Measurements from ENCODE around the gene THADA. TPM values are rescaled to one million over a fixed set of nuclear protein-coding genes. Genes with fewer than 3 reads are reported as not detected.

Gene THADA
- total and polyA plus RNA-seq, 2 donors (not counting 3 experiments of a cell fraction or from before 2014, with no cell fraction given) = 22.6 to 25.3 TPM

GRCh38 chr2:43441195-43441594, 154.6 kb downstream of the THADA start:
- no peaks in the 10 kb centered on the region for H3K9me1 ChIP-seq (replicated peaks; ENCODE audit: control insufficient read depth, extremely low read depth, insufficient read depth, low read length)
- intact Hi-C loops (cut with micrococcal nuclease) (loop anchor here (2.0 kb wide), 1 partner anchor 14 kb away; no protein-coding TSS in a partner anchor), dilution Hi-C loops (cut with MboI; ENCODE audit: extremely low pct_ligation_motif_present, low sequenced_read_pairs) (no loop called here)
- no peaks in the 10 kb centered on the region for H3K9me3 ChIP-seq (replicated peaks; ENCODE audit: control insufficient read depth, insufficient read depth, low read length)
- H2AFZ ChIP-seq (ENCODE audit: low read depth, low read length) = no peak overlapping the region
- H4K20me1 ChIP-seq (replicated peaks; ENCODE audit: control insufficient read depth, extremely low read depth, insufficient read depth, low read length) = no peaks in the 10 kb centered on the region
- H3K4me3 ChIP-seq (replicated peaks in 1 of 3; ENCODE audit: insufficient read depth in 1 of 3, low read depth in 1 of 3, low read length in 3 of 3) = no peak overlapping the region
- H3K27me3 ChIP-seq (ENCODE audit: control insufficient read depth in 2 of 2, insufficient read depth in 2 of 2, low read length in 2 of 2) = no peaks in the 10 kb centered on the region
- FAIRE-seq (no peak), DNase-seq (ENCODE audit: low read depth, low spot score) (no peak)
- no peak overlapping the region for H3K4me2 ChIP-seq (ENCODE audit: insufficient read depth, low read length)
- H3K9ac ChIP-seq (replicated peaks; ENCODE audit: extremely low read depth, insufficient read depth, low read length) = no peak overlapping the region
- ChIA-PET POLR2A (interaction anchor here (0.7 kb wide), 1 partner anchor 215 kb away, joined by 3 read pairs; the partner anchor contains the start of gene ZFP36L2), CTCF (interaction anchor here (1.1 kb wide), 1 partner anchor 13 kb away, joined by 3 read pairs; no protein-coding TSS in a partner anchor)
- TF ChIP-seq MAX (IDR thresholded peaks at IDR 0.05; ENCODE audit: insufficient read depth, insufficient read length) = no peak
- TF ChIP-seq MYC (IDR thresholded peaks at IDR 0.05; ENCODE audit: low read depth, low read length) = no peak
- TF ChIP-seq POLR2AphosphoS5 (IDR thresholded peaks at IDR 0.05; ENCODE audit: insufficient read depth, low read depth, low read length) = no peak
- no peak for TF ChIP-seq CTCF (IDR thresholded peaks at IDR 0.05; ENCODE audit: extremely low read depth in 1 of 2, insufficient read depth in 1 of 2, low read depth in 1 of 2, low read length in 2 of 2)
- TF ChIP-seq EZH2 (IDR thresholded peaks at IDR 0.05; ENCODE audit: borderline replicate concordance, low read depth, low read length, severe bottlenecking) = no peak
- TF ChIP-seq POLR2A (IDR thresholded peaks at IDR 0.05; ENCODE audit: low read depth, low read length) = no peak
- TF ChIP-seq GATA2 (IDR thresholded peaks at IDR 0.05; ENCODE audit: insufficient read depth, insufficient read length, low read depth, low read length) = no peak
- no peak for TF ChIP-seq JUN (IDR thresholded peaks at IDR 0.05; ENCODE audit: borderline replicate concordance, insufficient read depth, insufficient read length, low read depth)
- no peak for TF ChIP-seq FOS (IDR thresholded peaks at IDR 0.05; ENCODE audit: borderline replicate concordance, insufficient read depth, low read length)
- H3K27ac ChIP-seq (ENCODE audit: insufficient read depth, low read depth, low read length) = no peak overlapping the region
- BruUV-seq (replicated peaks) = no TSS peak
- no peaks in the 10 kb centered on the region for H3K79me2 ChIP-seq (ENCODE audit: control insufficient read depth, insufficient read depth, low read length)
- H3K36me3 ChIP-seq (ENCODE audit: control insufficient read depth in 2 of 2, extremely low read depth in 1 of 2, insufficient read depth in 2 of 2, low read length in 2 of 2) = no peaks in the 10 kb centered on the region
- H3K4me1 ChIP-seq (ENCODE audit: control insufficient read depth, extremely low read depth, insufficient read depth, low read length) = peaks cover 23% of the 10 kb centered on the region

Data from endothelial cell of umbilical vein (primary cell).